ENCODE measurements around the gene SIK2.

DNA sequence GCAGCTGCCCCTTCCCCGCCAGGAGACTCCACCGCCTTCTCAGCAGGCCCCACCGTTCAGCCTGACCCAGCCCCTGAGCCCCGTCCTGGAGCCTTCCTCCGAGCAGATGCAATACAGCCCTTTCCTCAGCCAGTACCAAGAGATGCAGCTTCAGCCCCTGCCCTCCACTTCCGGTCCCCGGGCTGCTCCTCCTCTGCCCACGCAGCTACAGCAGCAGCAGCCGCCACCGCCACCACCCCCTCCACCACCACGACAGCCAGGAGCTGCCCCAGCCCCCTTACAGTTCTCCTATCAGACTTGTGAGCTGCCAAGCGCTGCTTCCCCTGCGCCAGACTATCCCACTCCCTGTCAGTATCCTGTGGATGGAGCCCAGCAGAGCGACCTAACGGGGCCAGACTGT lies 121.3 kb downstream of the SIK2 start:
- no peak for TF ChIP-seq ESRRG (CRISPR knock-in tag; IDR thresholded peaks at IDR 0.05)
- no peak for TF ChIP-seq GLIS3 (CRISPR knock-in tag; IDR thresholded peaks at IDR 0.05)
